ENCODE results near the gene EIF4G3. TPM values are rescaled to one million over a fixed set of nuclear protein-coding genes. Genes with fewer than 3 reads are reported as not detected.

Gene EIF4G3
- total and polyA plus RNA-seq, 10 of the 15 experiments (the other 5 are each of a cell fraction or from before 2014, with no cell fraction given) = 7.4 to 45.1 (median 29.1) TPM

GRCh38 chr1:21157868-21158267 lies 18.8 kb downstream of the EIF4G3 start:
- Histone ChIP-seq H3K36me3 (ENCODE audit: control insufficient read depth in 2 of 2, insufficient read depth in 2 of 2, low read length in 1 of 2) (peaks cover 1 to 10% of the 10 kb centered on the region in 2 experiments; a peak in 3 of 4 replicates), H3K9ac (ENCODE audit: control insufficient read depth, insufficient read depth, low read length) (no peak overlapping the region), H3K4me1 (ENCODE audit: control insufficient read depth, insufficient read depth, low read length) (0 out of 2 replicates have a peak, but pooled peaks cover 3% of the 10 kb centered on the region), H3K4me3 (no peak overlapping the region), H3K79me2 (ENCODE audit: control insufficient read depth, insufficient read depth, low read length) (peaks cover 5% of the 10 kb centered on the region), H3K27ac (ENCODE audit: control insufficient read depth, insufficient read depth) (no peak overlapping the region), H4K20me1 (ENCODE audit: control insufficient read depth, insufficient read depth) (no peaks in the 10 kb centered on the region), H3K9me3 (replicated peaks; ENCODE audit: control insufficient read depth, insufficient read depth, low read length) (no peaks in the 10 kb centered on the region), H3K27me3 (replicated peaks in 1 of 2; ENCODE audit: control insufficient read depth in 2 of 2, insufficient read depth in 2 of 2, low read length in 1 of 2) (no peaks in the 10 kb centered on the region), H3K4me2 (ENCODE audit: control insufficient read depth, insufficient read depth) (no peak overlapping the region), H2AFZ (ENCODE audit: control insufficient read depth, low read depth, low read length) (no peak overlapping the region)
- DNase-seq (ENCODE audit: low read depth, low spot score) (no peak), ATAC-seq (no peak), FAIRE-seq (no peak)
- ChIA-PET SMC1A (ENCODE audit: uncharacterized antibody, unreplicated experiment) (interaction anchor here (1.5 to 1.6 kb wide), 2 partner anchors 13 to 16 kb away, joined by 3 to 4 read pairs; no protein-coding TSS in a partner anchor), POLR2A (no interaction called here), RAD21 (ENCODE audit: unreplicated experiment) (no interaction called here), CTCF (interaction anchor here (0.5 to 0.6 kb wide), 2 partner anchors 68 to 1299 kb away, joined by 3 to 4 read pairs; no protein-coding TSS in a partner anchor)
- BruUV-seq (replicated peaks) = no TSS peak
- 65% methylated on average over 3 of the region's 3 CpGs for WGBS (ENCODE audit: insufficient coverage, insufficient replicate concordance, low lambda C conversion rate, missing lambda C conversion rate)
- intact Hi-C loops (cut with micrococcal nuclease; ENCODE audit: unreplicated experiment) = no loop called here
- no peak for TF ChIP-seq ZNF217 (IDR thresholded peaks at IDR 0.05)
- TF ChIP-seq E4F1 (IDR thresholded peaks at IDR 0.05; ENCODE audit: borderline replicate concordance, partially characterized antibody) = no peak
- no peak for TF ChIP-seq SREBF1 (IDR thresholded peaks at IDR 0.05; ENCODE audit: low read length)
- TF ChIP-seq CEBPB (IDR thresholded peaks at IDR 0.05; ENCODE audit: borderline replicate concordance in 1 of 2, low read depth in 2 of 2, low read length in 2 of 2) = no peak
- TF ChIP-seq RB1 (IDR thresholded peaks at IDR 0.05; ENCODE audit: borderline replicate concordance) = no peak
- in situ Hi-C loops (cut with MboI) = no loop called here

Data from GM12878 (cell line).